ENCODE results near the gene CYB5B. TPM values are rescaled to one million over a fixed set of nuclear protein-coding genes. Genes with fewer than 3 reads are reported as not detected.

The CYB5B gene, protein sequence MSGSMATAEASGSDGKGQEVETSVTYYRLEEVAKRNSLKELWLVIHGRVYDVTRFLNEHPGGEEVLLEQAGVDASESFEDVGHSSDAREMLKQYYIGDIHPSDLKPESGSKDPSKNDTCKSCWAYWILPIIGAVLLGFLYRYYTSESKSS
- total RNA-seq (2013): 63.4 TPM
- 10 to 100 TPM; 32.3 to 90.4 (median 84.9) TPM for polyA plus RNA-seq
- 19.1 and 40.8 TPM in 2 replicates for polyA minus RNA-seq
- total RNA-seq: 13.1 to 30.1 (median 19.9) reads per million in 11 experiments

DNA sequence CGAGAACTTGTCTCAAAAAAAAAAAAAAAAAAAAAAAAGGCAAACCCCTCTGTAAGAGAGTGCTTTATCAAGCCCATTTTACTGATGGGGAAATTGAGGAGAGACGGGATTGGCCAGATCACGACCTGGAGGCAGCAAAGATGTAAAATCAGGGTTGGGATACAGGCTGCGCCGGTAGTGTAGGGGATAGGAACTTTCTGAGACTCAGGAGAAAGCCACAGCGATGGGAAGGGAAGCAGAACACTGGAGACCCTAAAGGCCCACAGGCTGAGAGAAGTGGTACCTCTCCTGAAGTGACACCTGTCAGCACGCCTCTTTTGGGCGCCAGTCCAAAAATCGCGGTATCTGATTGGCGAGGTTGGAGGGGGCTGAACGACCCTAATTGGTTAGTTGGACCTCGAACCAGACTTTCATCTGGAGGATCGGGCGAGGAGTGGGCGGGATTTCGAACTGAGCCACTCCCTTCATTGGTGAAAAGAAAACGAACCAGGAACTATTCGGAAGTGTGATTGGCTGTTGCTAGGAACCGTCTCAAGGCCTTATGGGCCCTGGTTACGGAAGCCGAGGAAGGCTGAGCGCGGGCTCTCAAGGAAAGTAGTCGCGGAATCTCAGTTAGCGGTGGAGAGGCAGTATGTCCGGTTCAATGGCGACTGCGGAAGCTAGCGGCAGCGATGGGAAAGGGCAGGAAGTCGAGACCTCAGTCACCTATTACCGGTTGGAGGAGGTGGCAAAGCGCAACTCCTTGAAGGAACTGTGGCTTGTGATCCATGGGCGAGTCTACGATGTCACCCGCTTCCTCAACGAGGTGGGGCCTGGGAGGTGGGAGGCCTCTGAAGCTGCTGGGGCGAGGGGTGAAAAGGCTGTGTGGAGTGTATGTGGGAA, at the start of gene CYB5B:
TSS of gene CYB5B (plus strand) at position 567 of the 882 bp plus-strand sequence. CDS start at position 632, 65 bp downstream.
- Histone ChIP-seq H3K4me2 (replicated peaks; ENCODE audit: extremely low read depth, low read length, poor library complexity, severe bottlenecking) (peak within 1 kb of the TSS; percentile 86), H3K36me3 (replicated peaks in 1 of 2; ENCODE audit: control insufficient read depth in 1 of 2, insufficient read depth in 2 of 2, low read length in 2 of 2) (peaks cover 13 to 26% of the 10 kb centered on the region in 2 donors), H4K20me1 (ENCODE audit: insufficient read depth, low read length) (peaks cover 9% of the 10 kb centered on the region), H3K4me1 (ENCODE audit: control insufficient read depth in 1 of 2, insufficient read depth in 2 of 2, low read length in 2 of 2) (peaks cover 15 to 24% of the 10 kb centered on the region in 2 donors), H3K4me3 (replicated peaks in 1 of 3; ENCODE audit: low read depth in 2 of 3, low read length in 3 of 3) (peak within 1 kb of the TSS; percentile 68 to 97 (median 85)), H3K9me3 (replicated peaks in 1 of 2; ENCODE audit: control insufficient read depth in 1 of 2, insufficient read depth in 1 of 2, low read length in 2 of 2) (peaks cover 5 to 8% of the 10 kb centered on the region in 2 donors), H2AFZ (ENCODE audit: insufficient read depth, low read depth, low read length, poor library complexity, severe bottlenecking) (peak within 1 kb of the TSS; percentile 90), H3K9ac (ENCODE audit: insufficient read depth, low read length, poor library complexity, severe bottlenecking) (peak within 1 kb of the TSS; percentile 79), H3K27ac (ENCODE audit: low read depth in 1 of 2, low read length in 2 of 2) (peak within 1 kb of the TSS; percentile 77 to 87), H3K79me2 (ENCODE audit: insufficient read depth, low read length) (peaks cover 48% of the 10 kb centered on the region), H3K27me3 (ENCODE audit: control insufficient read depth in 2 of 2, insufficient read depth in 2 of 2, low read length in 2 of 2) (no peaks in the 10 kb centered on the region)
- TF ChIP-seq, protein P1, sequence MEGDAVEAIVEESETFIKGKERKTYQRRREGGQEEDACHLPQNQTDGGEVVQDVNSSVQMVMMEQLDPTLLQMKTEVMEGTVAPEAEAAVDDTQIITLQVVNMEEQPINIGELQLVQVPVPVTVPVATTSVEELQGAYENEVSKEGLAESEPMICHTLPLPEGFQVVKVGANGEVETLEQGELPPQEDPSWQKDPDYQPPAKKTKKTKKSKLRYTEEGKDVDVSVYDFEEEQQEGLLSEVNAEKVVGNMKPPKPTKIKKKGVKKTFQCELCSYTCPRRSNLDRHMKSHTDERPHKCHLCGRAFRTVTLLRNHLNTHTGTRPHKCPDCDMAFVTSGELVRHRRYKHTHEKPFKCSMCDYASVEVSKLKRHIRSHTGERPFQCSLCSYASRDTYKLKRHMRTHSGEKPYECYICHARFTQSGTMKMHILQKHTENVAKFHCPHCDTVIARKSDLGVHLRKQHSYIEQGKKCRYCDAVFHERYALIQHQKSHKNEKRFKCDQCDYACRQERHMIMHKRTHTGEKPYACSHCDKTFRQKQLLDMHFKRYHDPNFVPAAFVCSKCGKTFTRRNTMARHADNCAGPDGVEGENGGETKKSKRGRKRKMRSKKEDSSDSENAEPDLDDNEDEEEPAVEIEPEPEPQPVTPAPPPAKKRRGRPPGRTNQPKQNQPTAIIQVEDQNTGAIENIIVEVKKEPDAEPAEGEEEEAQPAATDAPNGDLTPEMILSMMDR (IDR thresholded peaks at IDR 0.05): no peak
- WGBS (ENCODE audit: insufficient coverage): under 1% methylated on average over 37 of the region's 40 CpGs
- Mint-ChIP-seq H3K4me1 (peaks cover 16% of the 10 kb centered on the region), H3K9me3 (peaks cover 8 to 14% (median 9%) of the 10 kb centered on the region in 7 donors), H3K36me3 (peaks cover 19 to 27% of the 10 kb centered on the region in 2 donors), H3K4me3 (peak within 1 kb of the TSS; percentile 98), H3K27me3 (ENCODE audit: low read depth in 3 of 3) (peaks cover 1 to 3% (median 2%) of the 10 kb centered on the region in 3 donors), H3K27ac (peak within 1 kb of the TSS; percentile 92 to 98 (median 96))
- peak; percentile 92 to 97 (median 94) for DNase-seq
- intact Hi-C loops (cut with micrococcal nuclease): loop anchor here in 1 of 2 donors (5.0 kb wide), 1 partner anchor 37 kb away; the partner anchor contains the start of gene TERF2

DNA sequence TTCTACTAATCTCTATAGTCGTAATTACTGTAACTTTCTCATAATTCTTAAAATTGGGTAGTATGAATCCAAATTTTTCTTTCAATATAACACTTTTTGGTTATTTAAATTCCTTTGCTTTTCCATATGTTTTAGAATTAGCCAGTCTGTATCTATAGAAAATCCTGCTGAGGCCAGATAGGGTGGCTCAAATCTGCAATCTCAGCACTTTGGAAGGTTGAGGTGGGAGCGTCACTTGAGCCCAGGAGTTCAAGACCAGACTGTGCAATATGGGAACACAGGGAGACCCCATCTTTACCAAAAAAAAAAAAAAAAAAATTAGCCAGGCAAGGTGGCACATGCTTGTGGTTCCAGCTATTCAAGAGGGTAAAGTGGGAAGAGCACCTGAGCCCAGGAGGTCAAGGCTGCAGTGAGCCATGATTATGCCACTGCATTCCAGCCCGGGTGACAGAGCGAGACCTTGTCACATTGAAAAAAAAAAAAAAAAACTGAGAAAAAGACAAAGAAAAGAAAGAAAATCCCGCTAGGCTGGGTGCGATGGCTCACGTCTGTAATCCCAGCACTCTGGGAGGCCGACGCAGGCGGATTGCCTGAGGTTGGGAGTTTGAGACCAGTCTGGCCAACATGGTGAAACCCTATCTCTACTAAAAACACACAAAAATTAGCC, 47.9 kb upstream of the CYB5B start:
- Histone ChIP-seq H3K9me3 (replicated peaks in 1 of 2; ENCODE audit: control insufficient read depth in 1 of 2, insufficient read depth in 1 of 2, low read length in 2 of 2) (no peaks in the 10 kb centered on the region), H3K36me3 (replicated peaks in 1 of 2; ENCODE audit: control insufficient read depth in 1 of 2, insufficient read depth in 2 of 2, low read length in 2 of 2) (peaks cover 36 to 91% of the 10 kb centered on the region in 2 donors), H3K27me3 (ENCODE audit: control insufficient read depth in 2 of 2, insufficient read depth in 2 of 2, low read length in 2 of 2) (no peaks in the 10 kb centered on the region), H3K27ac (ENCODE audit: low read depth in 1 of 2, low read length in 2 of 2) (no peak overlapping the region), H4K20me1 (ENCODE audit: insufficient read depth, low read length) (peaks cover 33% of the 10 kb centered on the region), H3K4me1 (ENCODE audit: control insufficient read depth in 1 of 2, insufficient read depth in 2 of 2, low read length in 2 of 2) (peaks cover 3 to 8% of the 10 kb centered on the region in 2 donors), H3K9ac (ENCODE audit: insufficient read depth, low read length, poor library complexity, severe bottlenecking) (no peak overlapping the region), H2AFZ (ENCODE audit: insufficient read depth, low read depth, low read length, poor library complexity, severe bottlenecking) (no peak overlapping the region), H3K4me2 (replicated peaks; ENCODE audit: extremely low read depth, low read length, poor library complexity, severe bottlenecking) (no peak overlapping the region), H3K4me3 (replicated peaks in 1 of 3; ENCODE audit: low read depth in 2 of 3, low read length in 3 of 3) (no peak overlapping the region), H3K79me2 (ENCODE audit: insufficient read depth, low read length) (peaks cover 16% of the 10 kb centered on the region)
- no peak for DNase-seq
- Mint-ChIP-seq H3K9me3 (no peaks in the 10 kb centered on the region), H3K4me3 (no peak overlapping the region), H3K27me3 (ENCODE audit: low read depth in 3 of 3) (peaks cover 0 to 1% (median 0%) of the 10 kb centered on the region in 3 donors), H3K27ac (no peak overlapping the region), H3K36me3 (peaks cover 55 to 67% of the 10 kb centered on the region in 2 donors), H3K4me1 (peaks cover 4% of the 10 kb centered on the region)
- no CpG with 5 or more reads among the region's 10 CpGs for WGBS (ENCODE audit: insufficient coverage)
- TF ChIP-seq, protein P1 (IDR thresholded peaks at IDR 0.05): no peak
- intact Hi-C loops (cut with micrococcal nuclease): no loop called here
